Panc1 (cell line): Measurements from ENCODE around the gene FBXW11. TPM values are rescaled to one million over a fixed set of nuclear protein-coding genes. Genes with fewer than 3 reads are reported as not detected.

Source experiments
- ATAC-seq: fragments of 200-7000 bp; cut with Tn5 transposase; 2 replicates; pipeline ENCODE4 v1.9.1; 2020; ENCODE audit warnings: mild to moderate bottlenecking, moderate library complexity
- BruUV-seq: library from RNA; stranded (reverse); fragments of 400-500 nt; replicated peaks from 2 replicates; lab custom pipeline; 2021; lab: Mats Ljungman, UMichigan
- CTCF ChIA-PET: fragments of 300-600 bp; sonication (Branson Sonifier 250); formaldehyde crosslinking; loops from one replicate; lab custom pipeline; 2022; ENCODE audit warnings: antibody characterized with exemption; lab: Charles Lee
- POLR2A ChIA-PET: fragments of 300-600 bp; sonication (Branson Sonifier 250); formaldehyde crosslinking; loops from one replicate; lab custom pipeline; 2022; ENCODE audit warnings: antibody characterized with exemption; lab: Charles Lee
- DNase-seq: peaks from one replicate; pipeline ENCODE4 v3.0.0-alpha.2; 2010; ENCODE audit warnings: low read depth, low spot score
- H3K27ac ChIP-seq: 2 replicates; pipeline ENCODE4 v1.5.1; 2011; ENCODE audit warnings: mild to moderate bottlenecking, low read length, inconsistent platforms
- H3K27me3 ChIP-seq: fragments of 200-500 bp; sonication (Bioruptor generic); 2 replicates; pipeline ENCODE4 v1.6.0; 2014; ENCODE audit warnings: low read length, inconsistent platforms; ENCODE audit not compliant: control insufficient read depth, insufficient read depth
- H3K36me3 ChIP-seq: fragments of 200-500 bp; sonication (Bioruptor generic); 2 replicates; pipeline ENCODE4 v1.5.1; 2014; ENCODE audit warnings: inconsistent platforms, mild to moderate bottlenecking, low read length, moderate library complexity; ENCODE audit not compliant: control insufficient read depth, insufficient read depth
- H3K4me1 ChIP-seq: 2 replicates; pipeline ENCODE4 v1.5.1; 2011; ENCODE audit warnings: inconsistent platforms, mild to moderate bottlenecking, low read length, moderate library complexity; ENCODE audit not compliant: control insufficient read depth, insufficient read depth
- H3K4me3 ChIP-seq, 2 experiments: 2 replicates each; pipeline ENCODE4 v1.5.1; 2011 to 2012; ENCODE audit warnings: low read depth in 2 of 2, low read length in 2 of 2, mild to moderate bottlenecking in 2 of 2, inconsistent platforms in 1 of 2, moderate library complexity in 1 of 2
- H3K9me3 ChIP-seq: fragments of 200-500 bp; sonication (Bioruptor generic); 2 replicates; pipeline ENCODE4 v1.5.1; 2014; ENCODE audit warnings: low read depth, mild to moderate bottlenecking, inconsistent platforms, low read length, moderate library complexity; ENCODE audit not compliant: control insufficient read depth, insufficient read depth
- CTCF ChIP-seq: fragments of 450-650 bp; IDR thresholded peaks from 2 replicates; pipeline ENCODE4 v1.5.1; 2017; ENCODE audit warnings: mild to moderate bottlenecking
- REST ChIP-seq, 2 experiments: IDR thresholded peaks; 2 replicates each; pipeline ENCODE4 v1.6.1; 2011 to 2012; ENCODE audit warnings: low read depth in 2 of 2, control low read depth in 1 of 2, low read length in 1 of 2, mild to moderate bottlenecking in 1 of 2, moderate library complexity in 1 of 2; ENCODE audit not compliant: insufficient read depth in 1 of 2
- TCF7L2 ChIP-seq: IDR thresholded peaks from 2 replicates; pipeline ENCODE4 v1.6.1; 2011; ENCODE audit warnings: mild to moderate bottlenecking, low read depth, low read length, inconsistent platforms
- in situ Hi-C: cut with HindIII; loops from 2 replicates; pipeline ENCODE4 v1.10.0; 2016; ENCODE audit warnings: low sequenced_read_pairs, low pct_unique_long_range_greater_than_20kb
- intact Hi-C: fragments of 100-400 bp; cut with micrococcal nuclease; formaldehyde crosslinking; loops from one replicate; pipeline ENCODE4 v1.10.0; 2022; ENCODE audit not compliant: unreplicated experiment
- total RNA-seq: library from RNA; stranded (reverse); gene quantifications from one replicate; pipeline ENCODE4 v1.2.1, GENCODE V29; 2021; ENCODE audit not compliant: unreplicated experiment

Gene FBXW11
- total RNA-seq, 1 experiment from 2014 or later, result 111 TPM

- H3K4me1 ChIP-seq, result no peaks in the 10 kb centered on the region
- BruUV-seq, result no TSS peak
- ChIA-PET CTCF (no interaction called here), POLR2A (no interaction called here)
- H3K27me3 ChIP-seq, result no peaks in the 10 kb centered on the region
- intact Hi-C loops, result no loop called here
- H3K4me3 ChIP-seq, result no peak overlapping the region
- no peak for ATAC-seq
- no peaks in the 10 kb centered on the region for H3K9me3 ChIP-seq
- H3K36me3 ChIP-seq, result no peaks in the 10 kb centered on the region
- TF ChIP-seq REST (IDR thresholded peaks at IDR 0.05; ENCODE audit: insufficient read depth in 1 of 2, low read depth in 2 of 2, low read length in 1 of 2) (no peak), TCF7L2 (no peak), CTCF (no peak)
- no peak for DNase-seq
- H3K27ac ChIP-seq, result no peak overlapping the region
- in situ Hi-C loops, result no loop called here
Observed at GRCh38 chr5:171840711-171841522, 165.5 kb downstream of the FBXW11 start.

- in situ Hi-C loops, result no loop called here
Observed at GRCh38 chr5:171840066-171840465, 166.4 kb downstream of the FBXW11 start.

More at GRCh38 chr5:171840066-171840465, 166.4 kb downstream of the FBXW11 start:
- H3K9me3 ChIP-seq, result no peaks in the 10 kb centered on the region
- H3K36me3 ChIP-seq, result no peaks in the 10 kb centered on the region
- intact Hi-C loops, result no loop called here
- ChIA-PET CTCF (no interaction called here), POLR2A (no interaction called here)
- H3K4me3 ChIP-seq, result no peak overlapping the region
- no peak for TF ChIP-seq CTCF
- no peaks in the 10 kb centered on the region for H3K4me1 ChIP-seq
- DNase-seq (no peak), ATAC-seq (no peak)
- no TSS peak for BruUV-seq
- H3K27ac ChIP-seq, result no peak overlapping the region
- H3K27me3 ChIP-seq, result no peaks in the 10 kb centered on the region
